Lower leg skin (tissue), 4 donors: ENCODE measurements around the gene TRMT112. TPM values are rescaled to one million over a fixed set of nuclear protein-coding genes. Genes with fewer than 3 reads are reported as not detected.
A peak's percentile ranks its signal among the peaks of the same experiment; 100 is the strongest.

ENCODE experiments used
- DNase-seq, 2 donors: peaks; one replicate each; pipeline ENCODE4 v3.0.0-alpha.2; 2019; ENCODE audit warnings: low spot score in 2 of 2
- H3K4me3 ChIP-seq: fragments of 200-600 bp; sonication (generic); 2 replicates; pipeline ENCODE4 v1.5.1; 2017; ENCODE audit warnings: mild to moderate bottlenecking, low read depth; ENCODE audit not compliant: poor library complexity, severe bottlenecking
- POLR2A ChIP-seq, 2 donors: fragments of 450-650 bp; IDR thresholded peaks; one replicate each; pipeline ENCODE4 v1.6.1; 2016 to 2017; ENCODE audit warnings: antibody characterized with exemption in 2 of 2, mild to moderate bottlenecking in 1 of 2, moderate library complexity in 1 of 2
- WGBS, 2 donors: methylation state at CpG; one replicate each; pipeline ENCODE4 v1.1.5; 2018; 5-methylcytosine and 5-hydroxymethylcytosine counted together
- intact Hi-C: fragments of 100-400 bp; cut with DNase I; formaldehyde crosslinking; loops from one replicate; pipeline ENCODE4 v1.15.0; 2023; ENCODE audit warnings: low total_unique reads
- total RNA-seq, 4 donors: library from RNA; depleted of rRNA; stranded (reverse); fragments of >200 nt; gene quantifications; one replicate each; pipeline ENCODE4 v1.1.0, GENCODE V29; 2016
- TF ChIP-seq, protein P1 (sequence below), 3 donors: fragments of 450-650 bp; IDR thresholded peaks; one replicate each; pipeline ENCODE4 v1.5.1; 2016; ENCODE audit warnings: antibody characterized with exemption in 3 of 3, mild to moderate bottlenecking in 3 of 3, moderate library complexity in 2 of 3

TRMT112 gene
- total RNA-seq, 4 donors from 2014 or later = 199 to 356 (median 255) TPM

GRCh38 chr11:64360448-64360921, 43.1 kb upstream of the TRMT112 start:
- TF ChIP-seq, protein P1, sequence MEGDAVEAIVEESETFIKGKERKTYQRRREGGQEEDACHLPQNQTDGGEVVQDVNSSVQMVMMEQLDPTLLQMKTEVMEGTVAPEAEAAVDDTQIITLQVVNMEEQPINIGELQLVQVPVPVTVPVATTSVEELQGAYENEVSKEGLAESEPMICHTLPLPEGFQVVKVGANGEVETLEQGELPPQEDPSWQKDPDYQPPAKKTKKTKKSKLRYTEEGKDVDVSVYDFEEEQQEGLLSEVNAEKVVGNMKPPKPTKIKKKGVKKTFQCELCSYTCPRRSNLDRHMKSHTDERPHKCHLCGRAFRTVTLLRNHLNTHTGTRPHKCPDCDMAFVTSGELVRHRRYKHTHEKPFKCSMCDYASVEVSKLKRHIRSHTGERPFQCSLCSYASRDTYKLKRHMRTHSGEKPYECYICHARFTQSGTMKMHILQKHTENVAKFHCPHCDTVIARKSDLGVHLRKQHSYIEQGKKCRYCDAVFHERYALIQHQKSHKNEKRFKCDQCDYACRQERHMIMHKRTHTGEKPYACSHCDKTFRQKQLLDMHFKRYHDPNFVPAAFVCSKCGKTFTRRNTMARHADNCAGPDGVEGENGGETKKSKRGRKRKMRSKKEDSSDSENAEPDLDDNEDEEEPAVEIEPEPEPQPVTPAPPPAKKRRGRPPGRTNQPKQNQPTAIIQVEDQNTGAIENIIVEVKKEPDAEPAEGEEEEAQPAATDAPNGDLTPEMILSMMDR (IDR thresholded peaks at IDR 0.05) = no peak
- TF ChIP-seq POLR2A (IDR thresholded peaks at IDR 0.05) = no peak
- 63 to 65% methylated on average over 13 of the region's 13 CpGs for WGBS, 2 donors
- H3K4me3 ChIP-seq = no peak overlapping the region
- intact Hi-C loops = no loop called here
- no peak for DNase-seq

GRCh38 chr11:64359712-64360445, 42.5 kb upstream of the TRMT112 start:
- DNase-seq = no peak
- TF ChIP-seq, protein P1 (IDR thresholded peaks at IDR 0.05) = no peak
- no peak for TF ChIP-seq POLR2A (IDR thresholded peaks at IDR 0.05)
- WGBS, 2 donors = 50 to 60% methylated on average over 26 to 31 of the region's 38 CpGs
- H3K4me3 ChIP-seq = peak overlapping the region; percentile 65
- intact Hi-C loops = no loop called here

GRCh38 chr11:64358907-64359711, 41.8 kb upstream of the TRMT112 start, which contains the start of gene RPS6KA4:
TSS of gene RPS6KA4 (plus strand) at chr11:64359162. CDS start at chr11:64359236, 74 bp downstream.
- WGBS, 2 donors = 0% methylated on average over 28 to 42 of the region's 70 CpGs
- no peak for TF ChIP-seq POLR2A (IDR thresholded peaks at IDR 0.05)
- TF ChIP-seq, protein P1 (IDR thresholded peaks at IDR 0.05) = no peak
- intact Hi-C loops = no loop called here
- DNase-seq = no peak
- peak within 1 kb of the TSS; percentile 65 for H3K4me3 ChIP-seq

- TF ChIP-seq POLR2A (IDR thresholded peaks at IDR 0.05) = no peak
- TF ChIP-seq, protein P1 (IDR thresholded peaks at IDR 0.05) = no peak
- intact Hi-C loops = no loop called here
- H3K4me3 ChIP-seq = peak overlapping the region; percentile 24
- no peak for DNase-seq
- 8 to 40% methylated on average over 3 to 6 of the region's 7 CpGs for WGBS, 2 donors
Measured at GRCh38 chr11:64358536-64358906, 41.2 kb upstream of the TRMT112 start.

DNA sequence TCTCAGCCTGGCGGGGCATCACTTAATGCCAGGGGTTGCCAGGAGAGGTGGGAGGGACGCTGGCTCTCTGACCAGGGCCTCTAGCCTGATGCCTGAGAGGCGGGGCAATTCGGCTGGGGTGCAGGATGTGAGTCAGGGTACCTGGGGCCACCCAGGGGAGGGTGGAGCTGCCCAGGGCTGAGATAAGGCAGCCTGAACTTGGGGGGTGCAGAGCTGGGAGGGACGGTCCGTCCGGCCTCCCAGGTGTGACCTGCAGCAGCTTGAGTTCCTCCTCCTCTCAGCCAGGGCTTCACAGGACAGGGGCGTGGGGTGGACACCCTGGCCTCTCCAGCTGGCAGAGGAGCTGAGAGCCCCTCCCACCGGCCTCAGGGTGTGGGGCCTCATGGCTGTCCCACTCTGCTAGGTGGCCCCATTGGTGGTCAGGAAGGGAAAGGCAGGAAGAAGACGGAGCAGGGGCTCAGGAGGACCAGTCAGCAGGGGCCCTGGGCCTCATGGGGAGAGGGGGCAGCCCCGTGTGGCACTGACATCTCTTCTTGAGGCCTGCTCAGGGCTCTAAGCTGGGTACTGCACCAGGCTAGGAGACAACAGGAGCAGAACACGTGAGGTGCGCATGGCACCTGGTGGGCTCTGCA, 40.7 kb upstream of the TRMT112 start:
- H3K4me3 ChIP-seq = no peak overlapping the region
- no peak for DNase-seq
- intact Hi-C loops = no loop called here
- 41 to 50% methylated on average over 12 to 13 of the region's 13 CpGs for WGBS, 2 donors
- TF ChIP-seq, protein P1 (IDR thresholded peaks at IDR 0.05) = no peak
- TF ChIP-seq POLR2A (IDR thresholded peaks at IDR 0.05) = no peak
